ENCODE measurements around the gene GINS1. TPM values are rescaled to one million over a fixed set of nuclear protein-coding genes. Genes with fewer than 3 reads are reported as not detected.
"Not testable (repeated sequence)": the region's sequence is repeated elsewhere in the genome, so short reads cannot be mapped to it uniquely, and the experiment has no call there.

GINS1 gene
- total RNA-seq, 1 experiment from 2014 or later, result 85.0 TPM

- Histone ChIP-seq H3K4me3 (no peak overlapping the region), H3K36me3 (no peaks in the 10 kb centered on the region), H3K4me1 (peaks cover 8% of the 10 kb centered on the region), H3K27ac (no peak overlapping the region), H3K9me3 (replicated peaks) (peaks cover 5% of the 10 kb centered on the region; the same call in 1 of the 2 replicates), H3K27me3 (no peaks in the 10 kb centered on the region)
- DNase-seq, result peak; percentile 54 to 88
Measured at GRCh38 chr20:25399037-25399430, 8.4 kb upstream of the GINS1 start.

DNA sequence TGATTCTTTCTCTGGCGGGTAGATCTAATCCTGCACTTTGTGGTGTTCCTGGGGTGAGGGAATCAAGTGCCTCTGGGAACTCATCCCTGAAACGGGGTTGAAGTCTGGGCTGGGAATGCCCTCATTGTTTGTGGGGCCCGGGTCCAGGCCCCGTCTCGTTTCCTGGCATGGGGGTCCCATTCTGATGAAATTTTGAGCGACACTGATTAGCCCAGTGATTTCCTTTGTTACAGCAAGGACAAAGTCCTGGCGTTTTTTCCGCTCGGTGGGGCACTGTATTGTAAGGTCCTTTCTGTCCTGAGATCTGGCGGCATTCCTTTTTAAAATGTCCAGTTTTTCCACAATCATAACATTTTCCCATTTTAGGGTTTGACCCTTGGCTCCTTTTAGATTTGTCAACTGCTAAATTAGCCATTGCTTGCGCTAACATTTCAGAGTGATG, 7.2 kb upstream of the GINS1 start:
- not testable (repeated sequence) for H3K36me3 ChIP-seq; H3K4me3 ChIP-seq; H3K27ac ChIP-seq; H3K9me3 ChIP-seq (replicated peaks); H3K27me3 ChIP-seq; H3K4me1 ChIP-seq; DNase-seq

- peak in 1 of 2 experiments; percentile 11 for DNase-seq
Measured at GRCh38 chr20:25402583-25402982, 4.9 kb upstream of the GINS1 start.

DNA sequence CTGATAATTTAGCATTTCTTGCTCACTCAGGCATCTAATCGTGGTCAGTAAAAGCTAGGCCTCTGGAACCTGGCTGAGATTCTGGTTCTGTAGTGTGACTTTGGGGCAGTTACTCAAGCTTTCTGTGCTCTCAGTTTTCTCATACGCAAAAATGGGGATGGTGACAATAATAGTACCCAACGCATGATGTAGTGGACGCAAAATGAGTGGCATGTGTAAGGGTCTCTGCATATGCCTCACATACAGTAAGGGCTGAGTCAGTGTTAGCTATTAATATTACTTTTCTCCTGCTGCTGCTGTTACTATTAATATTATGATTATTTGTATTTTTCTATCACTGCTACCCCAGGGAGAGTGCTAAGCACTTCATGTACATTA, 686 bp downstream of the GINS1 start:
- Histone ChIP-seq H3K4me1 (no peaks in the 10 kb centered on the region; the same call in 1 of the 2 replicates), H3K4me3 (peak overlapping the region; percentile 77), H3K36me3 (peaks cover 21% of the 10 kb centered on the region), H3K9me3 (replicated peaks) (no peaks in the 10 kb centered on the region; the same call in 1 of the 2 replicates), H3K27ac (peak overlapping the region; percentile 89), H3K27me3 (no peaks in the 10 kb centered on the region)
- DNase-seq, result no peak

More at GRCh38 chr20:25402583-25402982, 4.9 kb upstream of the GINS1 start:
- Histone ChIP-seq H3K4me3 (no peak overlapping the region), H3K4me1 (peaks cover 8% of the 10 kb centered on the region), H3K36me3 (no peaks in the 10 kb centered on the region), H3K27ac (no peak overlapping the region), H3K27me3 (no peaks in the 10 kb centered on the region), H3K9me3 (replicated peaks) (peaks cover 5% of the 10 kb centered on the region; the same call in 1 of the 2 replicates)

DNA sequence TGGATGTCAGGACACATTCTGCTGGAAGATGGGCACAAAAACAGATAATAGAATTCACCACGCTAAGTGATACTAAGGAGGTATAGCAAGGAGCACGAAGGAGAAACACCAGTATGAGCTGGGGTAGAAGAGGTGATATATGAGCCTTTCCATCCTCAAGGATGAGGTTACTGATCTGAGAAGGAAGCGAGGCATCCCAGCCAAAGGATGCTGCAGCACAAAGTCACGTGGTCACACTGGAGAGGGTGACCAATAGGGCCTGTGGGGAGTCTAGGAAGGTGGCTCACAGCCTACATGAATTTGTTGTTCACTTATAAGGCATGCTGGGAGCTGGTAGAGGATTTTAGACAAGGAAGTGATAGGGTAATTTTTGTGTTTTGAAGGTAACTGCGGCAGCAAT, 1.4 kb downstream of the GINS1 start:
- Histone ChIP-seq H3K4me1 (no peaks in the 10 kb centered on the region; the same call in 1 of the 2 replicates), H3K36me3 (peaks cover 27% of the 10 kb centered on the region), H3K27me3 (no peaks in the 10 kb centered on the region), H3K4me3 (peak overlapping the region; percentile 77), H3K27ac (no peak overlapping the region), H3K9me3 (replicated peaks) (no peaks in the 10 kb centered on the region)
- DNase-seq, result no peak

DNA sequence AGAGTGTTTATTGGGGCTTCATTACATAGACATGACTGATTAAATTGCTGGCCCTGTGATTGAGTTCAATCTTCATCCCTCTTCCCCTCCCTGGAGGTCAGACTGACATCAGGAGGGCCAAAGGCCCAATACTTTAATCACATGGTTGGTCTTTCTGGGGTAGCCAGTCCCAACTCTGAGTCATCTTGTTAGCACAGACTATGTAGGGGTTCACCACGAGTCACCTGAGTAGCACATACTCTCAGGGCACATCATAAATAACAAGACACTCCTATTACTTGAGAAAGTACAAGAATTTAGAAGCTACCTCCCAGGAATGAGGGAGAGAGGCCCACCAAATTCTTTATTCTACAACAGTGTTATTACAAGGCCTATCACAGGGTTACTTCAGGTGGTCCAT, 11.3 kb downstream of the GINS1 start:
- no peak overlapping the region for H3K27ac ChIP-seq
- no peak for DNase-seq
- no peak overlapping the region for H3K4me3 ChIP-seq
- H3K4me1 ChIP-seq, result no peaks in the 10 kb centered on the region
- peaks cover 60% of the 10 kb centered on the region for H3K36me3 ChIP-seq
- H3K9me3 ChIP-seq (replicated peaks), result no peaks in the 10 kb centered on the region
- no peaks in the 10 kb centered on the region for H3K27me3 ChIP-seq

GRCh38 chr20:25421102-25421501, 13.6 kb downstream of the GINS1 start:
- DNase-seq, result no peak
- Histone ChIP-seq H3K36me3 (peaks cover 68% of the 10 kb centered on the region), H3K27ac (no peak overlapping the region), H3K4me3 (no peak overlapping the region), H3K4me1 (no peaks in the 10 kb centered on the region), H3K27me3 (no peaks in the 10 kb centered on the region), H3K9me3 (replicated peaks) (0 out of 2 replicates have a peak, but pooled peaks cover 2% of the 10 kb centered on the region)

GRCh38 chr20:25422032-25422431, 14.6 kb downstream of the GINS1 start:
- DNase-seq, result no peak
- Histone ChIP-seq H3K36me3 (peaks cover 68% of the 10 kb centered on the region), H3K4me3 (no peak overlapping the region), H3K27ac (no peak overlapping the region), H3K9me3 (replicated peaks) (0 out of 2 replicates have a peak, but pooled peaks cover 2% of the 10 kb centered on the region), H3K27me3 (no peaks in the 10 kb centered on the region), H3K4me1 (no peaks in the 10 kb centered on the region)

DNA sequence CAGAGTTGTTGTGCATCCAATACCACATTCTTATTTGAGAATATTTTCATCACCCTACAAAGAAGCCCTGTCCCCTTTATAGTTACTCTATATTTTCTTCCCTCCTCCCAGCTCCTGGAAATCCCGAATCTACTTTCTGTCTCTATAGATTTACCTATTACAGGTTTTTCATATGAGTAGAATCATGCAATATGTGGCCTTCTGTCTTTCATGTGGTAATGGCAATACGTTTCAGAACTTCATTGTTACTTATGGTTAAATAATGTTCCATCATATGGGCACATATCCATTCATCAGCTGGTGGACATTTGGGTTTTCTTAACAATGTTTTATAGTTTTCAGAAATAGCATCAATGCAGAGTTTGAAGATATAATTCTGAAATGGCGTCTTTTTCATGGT, 17.1 kb downstream of the GINS1 start:
- peaks cover 68% of the 10 kb centered on the region for H3K36me3 ChIP-seq
- DNase-seq, result no peak

DNA sequence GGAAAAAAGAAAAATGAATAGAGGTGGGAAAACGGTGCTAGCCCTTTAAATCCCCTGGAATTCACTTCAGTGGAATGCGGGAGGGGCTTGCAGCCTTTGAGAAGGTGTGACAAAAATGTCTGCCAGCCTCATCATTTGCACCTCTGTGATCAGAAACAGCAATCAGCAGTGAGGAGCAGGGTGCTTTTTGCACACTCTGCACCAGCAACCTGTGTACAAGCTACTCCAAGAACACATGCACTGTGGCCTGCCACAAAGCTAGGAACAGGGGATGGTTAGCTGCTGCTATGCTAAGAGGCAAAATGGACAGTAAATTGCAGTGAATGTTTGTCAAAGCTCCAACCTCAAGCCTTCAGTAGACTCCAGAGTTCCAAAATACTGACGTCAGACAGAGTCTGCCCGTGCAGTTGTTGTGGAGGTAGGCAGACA, 29.7 kb downstream of the GINS1 start:
- no peaks in the 10 kb centered on the region for H3K9me3 ChIP-seq (replicated peaks)
- DNase-seq, result no peak
- no peaks in the 10 kb centered on the region for H3K27me3 ChIP-seq
- no peak overlapping the region for H3K4me3 ChIP-seq
- H3K4me1 ChIP-seq, result no peaks in the 10 kb centered on the region
- no peak overlapping the region for H3K27ac ChIP-seq
- peaks cover 56% of the 10 kb centered on the region for H3K36me3 ChIP-seq

More for the DNA sequence above, 17.1 kb downstream of the GINS1 start:
- no peaks in the 10 kb centered on the region for H3K4me1 ChIP-seq
- H3K9me3 ChIP-seq (replicated peaks), result 0 out of 2 replicates have a peak, but pooled peaks cover 2% of the 10 kb centered on the region
- H3K27me3 ChIP-seq, result no peaks in the 10 kb centered on the region
- no peak overlapping the region for H3K27ac ChIP-seq
- no peak overlapping the region for H3K4me3 ChIP-seq

- H3K36me3 ChIP-seq, result peaks cover 48% of the 10 kb centered on the region
- no peaks in the 10 kb centered on the region for H3K9me3 ChIP-seq (replicated peaks)
- no peaks in the 10 kb centered on the region for H3K4me1 ChIP-seq
- DNase-seq, result no peak
- no peak overlapping the region for H3K4me3 ChIP-seq
- no peaks in the 10 kb centered on the region for H3K27me3 ChIP-seq
- no peak overlapping the region for H3K27ac ChIP-seq
Measured at GRCh38 chr20:25439328-25439727, 31.9 kb downstream of the GINS1 start.

GRCh38 chr20:25444556-25444955, 37.1 kb downstream of the GINS1 start:
- H3K27me3 ChIP-seq, result no peaks in the 10 kb centered on the region
- no peak for DNase-seq
- H3K4me1 ChIP-seq, result no peaks in the 10 kb centered on the region
- no peak overlapping the region for H3K4me3 ChIP-seq
- H3K9me3 ChIP-seq (replicated peaks), result no peaks in the 10 kb centered on the region
- H3K36me3 ChIP-seq, result peaks cover 62% of the 10 kb centered on the region
- H3K27ac ChIP-seq, result no peak overlapping the region

- no peak overlapping the region for H3K27ac ChIP-seq
- peaks cover 60% of the 10 kb centered on the region for H3K36me3 ChIP-seq
- no peaks in the 10 kb centered on the region for H3K9me3 ChIP-seq (replicated peaks)
- no peak for DNase-seq
- H3K4me1 ChIP-seq, result no peaks in the 10 kb centered on the region
- no peak overlapping the region for H3K4me3 ChIP-seq
- no peaks in the 10 kb centered on the region for H3K27me3 ChIP-seq
Measured at GRCh38 chr20:25447671-25448070, 40.2 kb downstream of the GINS1 start.

DNA sequence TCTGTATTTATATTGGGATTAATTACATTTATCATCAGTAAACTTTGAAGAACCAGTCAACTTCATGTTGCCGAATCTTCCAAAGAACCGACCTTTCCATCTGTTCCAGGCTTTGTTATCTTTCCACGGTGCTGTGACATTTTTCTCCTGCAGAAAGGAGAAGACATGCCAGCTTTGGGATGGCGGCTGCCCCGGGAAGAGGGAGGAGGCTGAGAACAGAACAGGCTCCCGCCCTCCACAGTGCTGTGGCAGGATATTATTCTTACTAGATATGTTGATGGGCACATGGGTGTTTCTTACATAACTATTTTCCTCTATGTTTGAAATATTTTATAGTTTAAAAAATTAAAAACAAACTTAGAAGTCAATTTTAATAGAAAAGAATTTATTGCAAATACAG, 44.9 kb downstream of the GINS1 start:
- Histone ChIP-seq H3K27me3 (no peaks in the 10 kb centered on the region), H3K9me3 (replicated peaks) (no peaks in the 10 kb centered on the region), H3K27ac (no peak overlapping the region), H3K4me1 (no peaks in the 10 kb centered on the region), H3K4me3 (no peak overlapping the region), H3K36me3 (peaks cover 54% of the 10 kb centered on the region)
- DNase-seq, result no peak

DNA sequence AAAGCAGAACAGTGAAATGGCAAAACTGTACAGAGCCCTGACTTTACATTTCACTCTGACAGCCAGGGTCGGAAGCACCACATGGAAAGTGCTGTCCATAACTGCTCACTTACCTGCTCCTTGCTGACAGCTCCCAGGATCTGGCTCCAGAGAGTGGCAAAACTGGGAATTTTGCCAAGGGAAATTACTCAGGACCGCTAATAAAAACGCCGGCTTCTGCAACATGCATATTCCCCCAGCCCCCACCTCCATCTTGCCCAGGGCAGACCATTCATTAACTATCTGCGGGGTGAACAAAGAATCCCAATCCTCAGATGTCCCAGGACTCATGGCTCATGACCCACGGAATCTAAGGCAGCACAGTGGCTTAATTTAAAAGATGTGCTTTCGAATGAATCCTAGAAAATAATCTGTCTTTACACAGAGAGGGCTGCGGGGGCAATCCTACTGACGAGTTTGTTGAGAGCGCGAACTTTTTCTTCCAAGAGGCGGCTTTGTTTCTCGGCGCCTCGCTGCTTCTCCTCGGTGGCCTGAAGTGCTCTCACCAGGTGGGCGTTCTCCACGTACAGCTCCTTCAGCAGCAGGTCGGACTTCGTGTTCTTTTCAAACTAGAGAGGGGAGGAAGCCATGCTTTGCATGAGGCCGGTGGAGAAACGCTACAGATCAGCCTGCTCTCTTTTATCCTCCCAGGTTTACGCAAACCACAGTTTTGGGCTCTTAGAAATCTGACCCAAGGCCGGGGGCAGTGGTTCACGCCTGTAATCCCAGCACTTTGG, 45.8 kb downstream of the GINS1 start:
- peak in 1 of 2 experiments; percentile 20 for DNase-seq
- Histone ChIP-seq H3K4me3 (no peak overlapping the region), H3K27ac (no peak overlapping the region), H3K9me3 (replicated peaks) (no peaks in the 10 kb centered on the region), H3K27me3 (no peaks in the 10 kb centered on the region), H3K4me1 (no peaks in the 10 kb centered on the region), H3K36me3 (peaks cover 51% of the 10 kb centered on the region)

Measured in SJCRH30 (cell line).